Ishikawa (cell line): ENCODE measurements around the gene TDP2.

Experiments
- EGR1 ChIP-seq: IDR thresholded peaks from 2 replicates; pipeline ENCODE4 v1.6.1; 2012
- EP300 ChIP-seq: IDR thresholded peaks from 2 replicates; pipeline ENCODE4 v1.6.1; 2012; ENCODE audit warnings: borderline replicate concordance
- FOXM1 ChIP-seq: IDR thresholded peaks from 2 replicates; pipeline ENCODE4 v1.6.1; 2012; ENCODE audit warnings: low read depth, borderline replicate concordance
- TAF1 ChIP-seq: IDR thresholded peaks from 2 replicates; pipeline ENCODE4 v1.6.1; 2012; ENCODE audit warnings: low read depth, mild to moderate bottlenecking

GRCh38 chr6:24632573-24632972 lies 34.1 kb downstream of the TDP2 start:
- TF ChIP-seq EP300: no peak
- TF ChIP-seq TAF1: no peak
- TF ChIP-seq EGR1: no peak
- TF ChIP-seq FOXM1: no peak
